ENCODE data around the gene CHGA.

DNA sequence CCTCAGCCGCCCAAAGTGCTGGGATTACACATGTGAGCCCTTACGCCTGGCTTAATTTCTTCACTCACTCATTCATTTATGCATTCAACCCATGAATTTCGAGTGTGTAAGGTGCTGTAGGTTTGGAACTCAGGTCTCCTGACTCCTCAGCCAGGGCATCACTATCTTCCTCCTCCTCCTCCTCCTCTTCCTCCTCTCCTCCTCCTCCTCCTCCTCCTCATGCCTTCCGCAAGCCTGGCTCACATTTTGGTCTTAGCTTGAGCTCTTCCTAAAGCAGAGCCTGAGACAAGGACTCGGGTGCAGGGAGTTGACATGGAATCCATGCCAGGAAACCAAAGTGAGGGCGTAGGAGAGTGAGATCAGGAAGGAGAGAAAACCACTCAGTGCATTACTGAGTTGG lies 20.8 kb upstream of the CHGA start:
- TF ChIP-seq POLR2AphosphoS5 (IDR thresholded peaks at IDR 0.05; ENCODE audit: low read depth, low read length) = no peak
- TF ChIP-seq, protein P1, sequence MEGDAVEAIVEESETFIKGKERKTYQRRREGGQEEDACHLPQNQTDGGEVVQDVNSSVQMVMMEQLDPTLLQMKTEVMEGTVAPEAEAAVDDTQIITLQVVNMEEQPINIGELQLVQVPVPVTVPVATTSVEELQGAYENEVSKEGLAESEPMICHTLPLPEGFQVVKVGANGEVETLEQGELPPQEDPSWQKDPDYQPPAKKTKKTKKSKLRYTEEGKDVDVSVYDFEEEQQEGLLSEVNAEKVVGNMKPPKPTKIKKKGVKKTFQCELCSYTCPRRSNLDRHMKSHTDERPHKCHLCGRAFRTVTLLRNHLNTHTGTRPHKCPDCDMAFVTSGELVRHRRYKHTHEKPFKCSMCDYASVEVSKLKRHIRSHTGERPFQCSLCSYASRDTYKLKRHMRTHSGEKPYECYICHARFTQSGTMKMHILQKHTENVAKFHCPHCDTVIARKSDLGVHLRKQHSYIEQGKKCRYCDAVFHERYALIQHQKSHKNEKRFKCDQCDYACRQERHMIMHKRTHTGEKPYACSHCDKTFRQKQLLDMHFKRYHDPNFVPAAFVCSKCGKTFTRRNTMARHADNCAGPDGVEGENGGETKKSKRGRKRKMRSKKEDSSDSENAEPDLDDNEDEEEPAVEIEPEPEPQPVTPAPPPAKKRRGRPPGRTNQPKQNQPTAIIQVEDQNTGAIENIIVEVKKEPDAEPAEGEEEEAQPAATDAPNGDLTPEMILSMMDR (IDR thresholded peaks at IDR 0.05) = no peak

Data from Panc1 (cell line).